ENCODE results near the gene DOCK10.
A peak's percentile ranks its signal among the peaks of the same experiment; 100 is the strongest.
"Not testable (repeated sequence)": the region's sequence is repeated elsewhere in the genome, so short reads cannot be mapped to it uniquely, and the experiment has no call there.

The DOCK10 gene

GRCh38 chr2:224948859-224949258 lies 93.4 kb downstream of the DOCK10 start:
- H3K4me1 ChIP-seq (ENCODE audit: control insufficient read depth, insufficient read depth, low read length) = no peaks in the 10 kb centered on the region
- H3K36me3 ChIP-seq (ENCODE audit: control insufficient read depth, insufficient read depth, low read length) = no peaks in the 10 kb centered on the region
- 87 to 92% methylated on average over 4 of the region's 4 CpGs for WGBS, 2 experiments
- H3K9me3 ChIP-seq (ENCODE audit: control insufficient read depth, low read length) = no peaks in the 10 kb centered on the region
- no peaks in the 10 kb centered on the region for H3K27me3 ChIP-seq (ENCODE audit: control insufficient read depth, insufficient read depth, low read length, poor library complexity, severe bottlenecking)
- H3K27ac ChIP-seq (ENCODE audit: insufficient read depth, low read depth, low read length, poor library complexity, severe bottlenecking) = no peak overlapping the region
- H3K4me3 ChIP-seq (ENCODE audit: insufficient read depth, low read depth, low read length) = no peak overlapping the region

DNA sequence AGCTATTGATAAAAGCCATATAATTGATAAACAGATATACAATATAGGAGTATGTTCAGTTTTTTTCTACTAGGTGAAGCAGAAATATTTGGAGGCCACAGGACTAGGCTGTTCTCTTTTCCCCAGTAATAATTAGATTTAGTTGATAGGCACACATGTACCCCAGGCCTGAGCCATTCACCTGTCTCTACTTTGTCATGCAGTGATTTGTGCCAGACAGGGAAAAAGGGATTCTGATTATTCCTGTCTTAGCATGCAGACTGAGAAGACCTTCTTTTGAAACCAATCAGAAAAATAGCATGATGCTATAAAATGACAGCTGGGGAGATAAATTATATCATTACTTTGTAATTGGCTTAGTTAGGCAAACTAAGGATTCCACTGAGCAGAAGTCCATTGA lies 94.3 kb downstream of the DOCK10 start:
- no peaks in the 10 kb centered on the region for H3K4me1 ChIP-seq (ENCODE audit: control insufficient read depth, insufficient read depth, low read length)
- no peak overlapping the region for H3K4me3 ChIP-seq (ENCODE audit: insufficient read depth, low read depth, low read length)
- H3K27me3 ChIP-seq (ENCODE audit: control insufficient read depth, insufficient read depth, low read length, poor library complexity, severe bottlenecking) = no peaks in the 10 kb centered on the region
- H3K27ac ChIP-seq (ENCODE audit: insufficient read depth, low read depth, low read length, poor library complexity, severe bottlenecking) = no peak overlapping the region
- H3K36me3 ChIP-seq (ENCODE audit: control insufficient read depth, insufficient read depth, low read length) = no peaks in the 10 kb centered on the region
- no peaks in the 10 kb centered on the region for H3K9me3 ChIP-seq (ENCODE audit: control insufficient read depth, low read length)

DNA sequence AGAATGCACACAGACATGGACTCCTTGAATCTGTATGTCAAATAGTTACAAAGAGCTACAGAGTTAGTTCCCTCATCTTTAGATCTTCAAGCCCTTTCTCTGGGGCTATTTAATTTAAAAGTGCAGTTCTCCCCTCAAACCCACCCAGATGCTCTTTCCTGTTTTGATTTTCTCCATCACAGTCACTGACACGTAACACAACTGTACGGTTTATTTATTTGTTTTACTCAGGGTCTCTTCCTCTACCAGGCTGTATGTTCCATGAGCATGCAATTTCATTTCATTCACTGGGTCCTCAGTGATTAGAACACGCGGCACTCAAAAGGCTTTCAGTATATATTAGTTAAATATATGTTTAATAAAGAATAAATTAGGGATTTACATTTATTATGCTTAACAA lies 94.7 kb downstream of the DOCK10 start:
- H3K9me3 ChIP-seq (ENCODE audit: control insufficient read depth, low read length) = no peaks in the 10 kb centered on the region
- no peaks in the 10 kb centered on the region for H3K36me3 ChIP-seq (ENCODE audit: control insufficient read depth, insufficient read depth, low read length)
- H3K27me3 ChIP-seq (ENCODE audit: control insufficient read depth, insufficient read depth, low read length, poor library complexity, severe bottlenecking) = no peaks in the 10 kb centered on the region
- no peaks in the 10 kb centered on the region for H3K4me1 ChIP-seq (ENCODE audit: control insufficient read depth, insufficient read depth, low read length)
- H3K27ac ChIP-seq (ENCODE audit: insufficient read depth, low read depth, low read length, poor library complexity, severe bottlenecking) = no peak overlapping the region
- 93 to 98% methylated on average over 2 of the region's 4 CpGs for WGBS, 2 experiments
- H3K4me3 ChIP-seq (ENCODE audit: insufficient read depth, low read depth, low read length) = no peak overlapping the region

- H3K4me3 ChIP-seq (ENCODE audit: insufficient read depth, low read depth, low read length) = no peak overlapping the region
- peaks cover 4% of the 10 kb centered on the region for H3K4me1 ChIP-seq (ENCODE audit: control insufficient read depth, insufficient read depth, low read length)
- H3K36me3 ChIP-seq (ENCODE audit: control insufficient read depth, insufficient read depth, low read length) = no peaks in the 10 kb centered on the region
- WGBS, 2 experiments = 87 to 89% methylated on average over 7 of the region's 7 CpGs
- no peaks in the 10 kb centered on the region for H3K9me3 ChIP-seq (ENCODE audit: control insufficient read depth, low read length)
- no peak overlapping the region for H3K27ac ChIP-seq (ENCODE audit: insufficient read depth, low read depth, low read length, poor library complexity, severe bottlenecking)
- H3K27me3 ChIP-seq (ENCODE audit: control insufficient read depth, insufficient read depth, low read length, poor library complexity, severe bottlenecking) = no peaks in the 10 kb centered on the region
These were observed 95.4 kb downstream of the DOCK10 start for GRCh38 chr2:224946895-224947294.

DNA sequence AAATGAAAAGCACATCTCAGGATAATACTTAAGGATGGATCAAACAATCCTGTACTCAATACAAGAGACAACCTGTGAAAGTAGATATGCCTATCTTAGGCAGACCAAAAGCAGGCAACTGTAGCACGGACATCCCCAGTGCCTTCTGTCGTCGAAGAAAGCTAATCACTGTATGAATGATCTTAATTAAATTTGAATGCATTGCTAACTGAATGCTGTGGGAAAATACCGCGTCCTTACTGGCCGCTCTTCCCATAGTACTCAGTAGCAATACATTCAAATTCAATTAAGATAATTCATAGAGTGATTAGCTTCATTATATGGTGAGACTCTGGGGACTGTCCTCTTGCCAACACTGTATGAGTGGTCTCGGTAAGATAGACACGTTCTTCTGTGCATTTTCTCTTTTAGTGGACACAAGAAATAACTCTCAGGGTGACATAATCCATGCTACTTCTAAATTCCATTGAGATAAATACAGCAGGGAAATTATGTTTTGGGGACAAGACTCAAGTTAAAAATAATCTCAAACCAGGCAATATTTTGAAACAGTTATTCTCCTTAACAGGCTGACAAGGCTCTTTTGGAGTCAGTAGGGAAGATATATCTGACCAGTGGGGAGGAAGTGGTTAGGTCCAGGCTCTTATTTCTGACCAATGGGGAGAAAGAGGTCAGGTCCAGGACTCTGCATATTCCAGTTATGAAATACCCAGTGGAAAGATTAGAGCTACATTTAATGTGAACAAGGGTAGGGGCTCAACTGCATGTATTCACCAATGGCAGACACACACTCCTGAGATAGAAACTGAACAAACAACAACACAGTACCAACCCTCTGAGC lies 97.3 kb downstream of the DOCK10 start:
- H3K27ac ChIP-seq (ENCODE audit: insufficient read depth, low read depth, low read length, poor library complexity, severe bottlenecking) = no peak overlapping the region
- no peaks in the 10 kb centered on the region for H3K9me3 ChIP-seq (ENCODE audit: control insufficient read depth, low read length)
- H3K36me3 ChIP-seq (ENCODE audit: control insufficient read depth, insufficient read depth, low read length) = no peaks in the 10 kb centered on the region
- H3K4me1 ChIP-seq (ENCODE audit: control insufficient read depth, insufficient read depth, low read length) = peaks cover 8% of the 10 kb centered on the region
- no peaks in the 10 kb centered on the region for H3K27me3 ChIP-seq (ENCODE audit: control insufficient read depth, insufficient read depth, low read length, poor library complexity, severe bottlenecking)
- 82% methylated on average over 5 to 8 of the region's 8 CpGs for WGBS, 2 experiments
- H3K4me3 ChIP-seq (ENCODE audit: insufficient read depth, low read depth, low read length) = no peak overlapping the region

- H3K27me3 ChIP-seq (ENCODE audit: control insufficient read depth, insufficient read depth, low read length, poor library complexity, severe bottlenecking); H3K36me3 ChIP-seq (ENCODE audit: control insufficient read depth, insufficient read depth, low read length); H3K9me3 ChIP-seq (ENCODE audit: control insufficient read depth, low read length); H3K4me3 ChIP-seq (ENCODE audit: insufficient read depth, low read depth, low read length); H3K27ac ChIP-seq (ENCODE audit: insufficient read depth, low read depth, low read length, poor library complexity, severe bottlenecking): not testable (repeated sequence)
- H3K4me1 ChIP-seq (ENCODE audit: control insufficient read depth, insufficient read depth, low read length) = peaks cover 13% of the 10 kb centered on the region
- 93 to 94% methylated on average over 8 of the region's 8 CpGs for WGBS, 2 experiments
These were observed 98.6 kb downstream of the DOCK10 start for GRCh38 chr2:224943601-224944041.

- Histone ChIP-seq H3K9me3 (ENCODE audit: control insufficient read depth, low read length) (no peaks in the 10 kb centered on the region), H3K4me1 (ENCODE audit: control insufficient read depth, insufficient read depth, low read length) (peaks cover 20% of the 10 kb centered on the region), H3K4me3 (ENCODE audit: insufficient read depth, low read depth, low read length) (no peak overlapping the region), H3K27me3 (ENCODE audit: control insufficient read depth, insufficient read depth, low read length, poor library complexity, severe bottlenecking) (no peaks in the 10 kb centered on the region), H3K27ac (ENCODE audit: insufficient read depth, low read depth, low read length, poor library complexity, severe bottlenecking) (no peak overlapping the region), H3K36me3 (ENCODE audit: control insufficient read depth, insufficient read depth, low read length) (no peaks in the 10 kb centered on the region)
- 75 to 82% methylated on average over 2 of the region's 2 CpGs for WGBS, 2 experiments
These were observed 100.3 kb downstream of the DOCK10 start for GRCh38 chr2:224941960-224942359.

- 90 to 100% methylated on average over 2 to 3 of the region's 3 CpGs for WGBS, 2 experiments
- Histone ChIP-seq H3K27ac (ENCODE audit: insufficient read depth, low read depth, low read length, poor library complexity, severe bottlenecking) (no peak overlapping the region), H3K36me3 (ENCODE audit: control insufficient read depth, insufficient read depth, low read length) (no peaks in the 10 kb centered on the region), H3K4me1 (ENCODE audit: control insufficient read depth, insufficient read depth, low read length) (peaks cover 20% of the 10 kb centered on the region), H3K4me3 (ENCODE audit: insufficient read depth, low read depth, low read length) (no peak overlapping the region), H3K9me3 (ENCODE audit: control insufficient read depth, low read length) (no peaks in the 10 kb centered on the region), H3K27me3 (ENCODE audit: control insufficient read depth, insufficient read depth, low read length, poor library complexity, severe bottlenecking) (no peaks in the 10 kb centered on the region)
These were observed 101.7 kb downstream of the DOCK10 start for GRCh38 chr2:224940618-224941017.

DNA sequence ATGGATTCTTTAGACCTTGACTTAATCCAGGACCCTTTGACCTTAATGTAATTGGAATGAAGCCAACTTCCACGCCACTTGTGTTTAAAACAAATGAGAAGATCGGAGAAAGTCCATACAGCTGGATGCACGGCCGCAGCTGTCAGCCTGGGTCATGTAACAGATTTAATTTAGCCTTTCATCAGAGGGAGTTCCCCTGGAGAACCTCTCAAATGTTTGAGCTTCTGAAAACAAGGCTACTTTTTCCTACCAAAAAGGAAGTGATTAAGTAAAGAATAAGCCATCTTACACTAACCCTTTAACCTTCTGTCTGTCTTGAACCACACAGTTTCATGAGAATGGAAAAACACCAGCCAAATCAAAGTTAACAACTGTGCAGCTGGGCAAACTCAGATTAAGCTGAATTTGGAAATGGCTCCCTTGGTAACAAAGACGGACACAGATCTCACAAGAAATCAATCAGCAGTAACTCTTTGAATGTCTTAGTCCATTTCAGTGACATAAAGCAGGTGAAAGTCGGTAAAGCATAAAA lies 103.6 kb downstream of the DOCK10 start:
- Histone ChIP-seq H3K4me1 (ENCODE audit: control insufficient read depth, insufficient read depth, low read length) (peaks cover 32% of the 10 kb centered on the region), H3K27ac (ENCODE audit: insufficient read depth, low read depth, low read length, poor library complexity, severe bottlenecking) (peak overlapping the region; percentile 68), H3K9me3 (ENCODE audit: control insufficient read depth, low read length) (no peaks in the 10 kb centered on the region), H3K4me3 (ENCODE audit: insufficient read depth, low read depth, low read length) (no peak overlapping the region), H3K36me3 (ENCODE audit: control insufficient read depth, insufficient read depth, low read length) (no peaks in the 10 kb centered on the region), H3K27me3 (ENCODE audit: control insufficient read depth, insufficient read depth, low read length, poor library complexity, severe bottlenecking) (no peaks in the 10 kb centered on the region)
- WGBS, 2 experiments = 64 to 66% methylated on average over 4 to 6 of the region's 6 CpGs

DNA sequence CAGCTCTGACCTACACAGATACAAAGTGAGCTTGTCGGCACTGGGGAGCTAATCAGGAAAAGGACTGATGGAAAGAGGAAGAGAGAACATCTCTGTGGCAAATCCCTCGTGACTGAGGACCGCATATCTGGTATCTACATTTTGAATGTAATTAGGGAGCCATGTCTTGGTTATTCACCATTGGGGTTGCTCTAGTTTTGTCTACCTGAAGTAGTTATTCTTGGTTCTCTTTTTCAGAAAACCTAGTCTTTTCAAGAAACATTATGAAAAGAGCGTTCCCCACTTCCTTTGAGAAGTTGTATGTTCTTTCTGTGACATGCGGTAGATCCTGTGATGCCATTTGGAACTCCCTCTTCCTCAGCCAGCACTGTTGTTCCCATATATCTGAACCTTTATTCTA lies 104.4 kb downstream of the DOCK10 start:
- no peak overlapping the region for H3K27ac ChIP-seq (ENCODE audit: insufficient read depth, low read depth, low read length, poor library complexity, severe bottlenecking)

More for the DNA sequence above, 104.4 kb downstream of the DOCK10 start:
- Histone ChIP-seq H3K9me3 (ENCODE audit: control insufficient read depth, low read length) (no peaks in the 10 kb centered on the region), H3K27me3 (ENCODE audit: control insufficient read depth, insufficient read depth, low read length, poor library complexity, severe bottlenecking) (no peaks in the 10 kb centered on the region), H3K4me3 (ENCODE audit: insufficient read depth, low read depth, low read length) (no peak overlapping the region), H3K36me3 (ENCODE audit: control insufficient read depth, insufficient read depth, low read length) (no peaks in the 10 kb centered on the region), H3K4me1 (ENCODE audit: control insufficient read depth, insufficient read depth, low read length) (peaks cover 32% of the 10 kb centered on the region)
- WGBS, 2 experiments = 84 to 91% methylated on average over 5 of the region's 5 CpGs

Data from ectodermal cell (in vitro differentiated cells).